GM15510 (cell line): ENCODE data around the gene PIWIL1.

Experiments used
- POLR2A ChIP-seq: IDR thresholded peaks from 3 replicates; pipeline ENCODE4 v1.6.1; 2011; ENCODE audit warnings: borderline replicate concordance; ENCODE audit not compliant: insufficient read length; ENCODE audit errors: extremely low read depth

Gene PIWIL1

GRCh38 chr12:130351326-130351725 lies 13.6 kb downstream of the PIWIL1 start:
- no peak for TF ChIP-seq POLR2A

- TF ChIP-seq POLR2A, result no peak
Measured at GRCh38 chr12:130353081-130353480, 15.4 kb downstream of the PIWIL1 start.

GRCh38 chr12:130354407-130354806 lies 16.7 kb downstream of the PIWIL1 start:
- TF ChIP-seq POLR2A, result no peak

- TF ChIP-seq POLR2A, result no peak
Measured at GRCh38 chr12:130356222-130356621, 18.5 kb downstream of the PIWIL1 start.

- TF ChIP-seq POLR2A, result no peak
Measured at GRCh38 chr12:130357241-130357640, 19.6 kb downstream of the PIWIL1 start.

GRCh38 chr12:130357729-130358330 lies 20.1 kb downstream of the PIWIL1 start:
- TF ChIP-seq POLR2A, result no peak

- TF ChIP-seq POLR2A, result no peak
Measured at GRCh38 chr12:130362060-130362459, 24.4 kb downstream of the PIWIL1 start.

- TF ChIP-seq POLR2A, result no peak
Measured at GRCh38 chr12:130364578-130364977, 26.9 kb downstream of the PIWIL1 start.

- no peak for TF ChIP-seq POLR2A
Measured at GRCh38 chr12:130366159-130366558, 28.5 kb downstream of the PIWIL1 start.

GRCh38 chr12:130367003-130367402 lies 29.3 kb downstream of the PIWIL1 start:
- no peak for TF ChIP-seq POLR2A

- TF ChIP-seq POLR2A, result no peak
Measured at GRCh38 chr12:130367523-130367922, 29.8 kb downstream of the PIWIL1 start.

- no peak for TF ChIP-seq POLR2A
Measured at GRCh38 chr12:130369816-130370215, 32.1 kb downstream of the PIWIL1 start.

GRCh38 chr12:130371296-130371695 lies 33.6 kb downstream of the PIWIL1 start:
- no peak for TF ChIP-seq POLR2A

GRCh38 chr12:130372936-130373335 lies 35.2 kb downstream of the PIWIL1 start:
- TF ChIP-seq POLR2A, result no peak

- no peak for TF ChIP-seq POLR2A
Measured at GRCh38 chr12:130374083-130374482, 36.4 kb downstream of the PIWIL1 start.

- TF ChIP-seq POLR2A, result no peak
Measured at GRCh38 chr12:130375296-130376287, 37.9 kb downstream of the PIWIL1 start.
